ENCODE data around the gene KCNJ6.
"Not testable (repeated sequence)": the region's sequence is repeated elsewhere in the genome, so short reads cannot be mapped to it uniquely, and the experiment has no call there.

KCNJ6 gene

DNA sequence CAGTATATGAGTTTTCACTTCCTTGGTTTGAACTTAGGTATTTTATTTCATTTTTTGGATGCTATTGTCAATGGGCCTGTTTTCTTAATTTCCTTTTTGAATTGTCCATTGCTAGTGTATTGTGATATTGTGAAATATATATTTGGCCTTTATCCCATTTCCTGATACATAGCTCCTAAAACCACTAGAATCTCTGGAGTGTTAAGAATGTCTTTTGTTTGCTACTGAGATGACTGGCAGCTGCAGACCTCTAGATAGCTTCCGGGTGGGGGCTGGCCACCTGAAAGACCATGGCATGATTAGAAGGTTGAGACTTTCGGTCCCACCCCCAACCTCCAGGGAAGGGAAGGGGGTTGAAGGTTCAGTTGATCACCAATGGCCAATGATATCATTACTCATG is 245.4 kb downstream of the KCNJ6 start:
- DNase-seq = no peak

DNA sequence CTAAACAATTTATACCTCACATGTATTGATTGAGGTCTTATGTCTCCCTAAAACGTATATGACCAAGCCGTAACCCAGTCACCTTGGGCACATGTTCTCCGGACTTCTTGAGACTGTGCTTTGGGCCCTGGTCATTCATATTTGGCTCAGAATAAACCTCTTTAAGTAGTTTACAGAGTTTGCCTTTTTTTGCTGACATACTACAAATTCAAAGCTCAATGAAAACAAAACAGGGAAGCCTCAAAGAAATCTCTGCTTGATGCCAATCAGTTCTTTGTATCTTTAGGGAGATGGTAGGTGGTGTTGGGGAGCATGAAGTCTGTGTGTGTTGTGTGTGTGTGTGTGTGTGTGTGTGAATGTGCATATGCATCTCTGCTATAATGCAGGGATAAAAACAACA is 247.0 kb downstream of the KCNJ6 start:
- no peak for DNase-seq

DNA sequence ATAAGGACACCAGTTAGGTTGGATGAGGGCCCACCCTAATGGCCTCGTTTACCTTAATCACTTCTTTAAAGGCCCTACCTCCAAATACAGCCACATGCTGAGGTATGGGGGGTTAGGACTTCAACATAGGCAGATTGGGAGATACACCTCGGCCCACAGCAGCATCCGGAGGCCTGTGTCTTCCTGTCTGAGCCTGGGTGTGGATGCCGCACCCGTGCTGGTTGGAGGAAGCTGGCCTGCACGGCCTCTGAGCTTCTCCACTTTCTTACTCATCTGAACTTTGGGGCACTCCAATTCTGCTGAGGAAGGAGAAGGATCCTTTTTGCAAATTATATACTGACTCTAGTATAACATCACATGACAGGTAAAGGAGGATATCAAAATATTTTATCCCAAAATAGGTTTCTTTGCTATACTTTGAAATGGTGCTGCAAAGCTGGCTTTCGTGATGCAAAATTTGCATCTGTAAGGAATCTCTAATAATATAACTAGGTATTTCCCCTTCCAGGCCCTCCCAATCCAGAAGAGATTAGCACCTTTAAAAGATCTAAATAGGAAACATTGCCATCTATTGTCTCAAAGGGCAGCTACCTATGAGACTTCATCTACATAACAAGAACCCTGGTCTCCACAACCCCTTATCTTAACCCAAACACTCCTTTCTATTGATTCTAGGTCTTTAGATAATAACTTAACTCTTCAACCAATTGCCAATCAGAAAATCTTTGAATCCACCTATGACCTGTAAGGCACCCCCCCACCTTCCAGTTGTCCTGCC is 247.6 kb downstream of the KCNJ6 start:
- DNase-seq = no peak

DNA sequence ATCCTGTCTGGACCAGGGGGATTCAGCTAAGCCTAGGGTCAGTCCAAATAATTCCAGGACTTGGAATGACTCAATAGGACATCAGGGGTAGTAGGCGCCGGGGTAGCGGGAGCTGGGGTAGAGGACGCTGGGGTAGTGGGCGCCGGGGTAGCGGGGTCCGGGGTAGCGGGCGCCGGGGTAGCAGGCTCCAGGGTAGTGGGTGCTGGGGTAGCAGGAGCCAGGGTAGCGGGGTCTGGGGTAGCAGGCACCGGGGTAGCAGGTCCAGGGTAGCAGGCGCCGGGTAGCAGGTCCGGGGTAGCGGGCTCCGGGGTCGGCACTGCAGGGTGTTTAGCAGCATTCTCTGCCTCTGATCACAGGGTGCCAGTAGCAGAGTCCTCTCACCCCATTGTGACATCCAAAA is 248.9 kb downstream of the KCNJ6 start:
- no peak for DNase-seq

DNA sequence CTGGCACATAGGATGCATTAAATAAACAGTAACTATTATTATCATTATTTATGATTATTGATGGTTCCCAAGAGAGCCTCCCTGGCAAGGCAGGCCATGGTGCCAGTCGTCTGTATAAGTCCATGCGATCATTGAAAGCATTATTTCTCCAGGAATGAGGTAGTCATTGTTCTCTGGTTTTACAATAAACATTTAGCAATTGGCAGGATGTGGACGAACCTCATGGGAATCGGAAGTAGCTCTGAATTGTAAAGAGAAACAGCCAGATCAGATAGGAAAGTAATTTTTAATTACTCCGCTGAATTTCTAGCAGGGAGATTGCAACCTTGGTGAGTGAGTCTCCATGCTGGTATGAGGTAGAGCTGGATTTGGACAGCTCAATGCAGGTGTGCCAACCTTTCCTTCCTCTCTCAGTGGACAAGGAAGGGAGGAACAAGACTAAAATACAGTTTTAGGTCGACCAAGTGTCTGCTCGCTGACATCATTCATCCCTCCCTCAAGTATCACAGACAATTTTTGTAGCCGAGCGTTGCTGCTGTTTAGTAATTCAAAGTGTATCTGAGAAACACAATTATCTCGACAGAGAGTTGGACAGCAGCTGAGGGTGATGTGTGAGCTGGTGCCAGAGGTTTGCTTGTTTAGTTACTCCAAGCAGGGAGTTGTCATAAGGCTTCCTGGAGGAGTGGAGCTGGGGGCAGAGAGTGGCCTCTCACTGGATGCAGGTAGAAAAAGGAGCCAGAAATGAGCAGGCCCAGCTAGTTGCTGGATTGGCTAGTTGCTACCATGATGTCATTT is 250.8 kb downstream of the KCNJ6 start:
- no peak for DNase-seq

DNA sequence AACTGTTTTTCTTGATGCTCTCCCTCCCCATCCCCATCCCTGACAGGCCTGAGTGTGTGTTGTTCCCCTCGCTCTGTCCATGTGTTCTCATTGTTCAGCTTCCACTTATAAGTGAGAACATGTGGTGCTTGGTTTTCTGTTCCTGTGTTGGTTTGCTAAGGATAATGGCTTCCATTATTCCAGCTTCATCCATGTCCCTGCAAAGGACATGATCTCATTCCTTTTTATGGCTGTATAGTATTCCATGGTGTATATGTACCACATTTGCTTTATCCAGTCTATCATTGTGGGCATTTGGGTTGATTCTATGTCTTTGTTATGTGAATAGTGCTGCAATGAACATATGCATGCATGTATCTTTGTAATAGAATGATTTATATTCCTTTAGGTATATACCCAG is 254.0 kb downstream of the KCNJ6 start:
- not testable (repeated sequence) for DNase-seq

DNA sequence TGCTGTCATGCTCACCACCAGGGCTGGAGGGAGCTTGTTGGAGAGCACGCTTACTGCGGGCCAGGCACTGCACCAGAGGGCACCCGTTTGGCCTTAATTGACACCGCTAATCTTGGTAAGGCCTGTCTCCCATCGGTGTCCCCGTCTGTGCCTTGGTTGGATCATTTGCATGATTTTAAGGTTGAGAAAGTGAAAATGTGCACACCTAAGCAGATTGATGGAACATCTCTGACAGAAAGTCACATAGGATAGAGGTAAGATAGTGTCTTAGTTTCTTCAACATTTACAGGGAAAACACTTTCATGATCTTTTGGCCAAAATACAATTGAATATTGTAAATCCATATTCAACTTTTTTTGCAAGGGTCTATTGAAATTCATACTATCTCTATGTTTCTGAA is 255.5 kb downstream of the KCNJ6 start:
- DNase-seq = no peak

DNA sequence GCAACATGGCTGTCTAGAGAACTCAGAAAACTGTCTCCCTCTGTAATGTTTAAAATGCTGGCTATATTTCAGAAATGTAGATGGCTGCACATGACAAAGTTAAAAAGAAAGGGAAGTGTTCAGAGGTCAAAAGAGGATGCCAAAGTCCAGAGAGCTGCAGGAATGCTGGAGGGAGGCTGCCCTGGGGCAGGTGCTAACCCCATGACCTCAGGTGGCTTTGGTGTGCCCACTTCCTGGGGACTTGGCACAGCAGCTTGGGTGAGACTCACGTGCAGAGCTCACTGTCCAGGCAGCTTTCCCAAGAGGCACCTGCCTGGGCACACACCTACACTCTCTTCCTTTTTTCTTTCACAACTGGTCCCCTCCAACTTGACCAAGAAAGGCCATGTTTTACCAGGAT is 256.4 kb downstream of the KCNJ6 start:
- DNase-seq = no peak

DNA sequence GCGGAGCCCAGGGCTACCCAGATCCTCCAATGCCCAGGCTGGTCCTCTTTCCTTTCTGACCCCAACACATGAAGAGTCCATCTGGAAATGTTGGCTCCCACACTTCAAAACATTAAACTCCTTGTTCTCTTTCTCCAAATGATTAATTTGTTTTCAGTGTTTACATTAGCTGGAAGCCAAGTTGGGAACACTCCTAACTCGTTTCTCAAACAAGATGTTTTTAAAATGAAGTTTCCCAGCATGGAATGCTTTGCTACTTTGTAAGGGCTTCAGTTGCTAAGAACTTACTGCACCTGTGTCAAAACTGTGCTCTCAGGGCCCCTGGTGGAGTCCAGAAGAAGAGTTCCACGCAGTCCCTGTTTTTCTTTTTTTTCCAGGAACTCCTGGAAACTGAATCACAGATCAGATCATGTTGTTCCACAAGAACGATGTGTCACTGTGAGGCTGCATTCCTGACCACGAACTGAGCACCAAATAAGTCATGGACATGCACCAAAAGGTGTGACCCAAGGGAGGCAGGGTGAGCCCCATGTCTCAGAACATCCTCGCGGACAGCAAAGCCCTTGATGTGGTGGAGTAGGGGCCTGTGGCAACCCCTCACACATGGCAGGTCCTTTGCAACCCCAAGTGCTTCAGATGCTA is 257.3 kb downstream of the KCNJ6 start:
- DNase-seq = no peak

DNA sequence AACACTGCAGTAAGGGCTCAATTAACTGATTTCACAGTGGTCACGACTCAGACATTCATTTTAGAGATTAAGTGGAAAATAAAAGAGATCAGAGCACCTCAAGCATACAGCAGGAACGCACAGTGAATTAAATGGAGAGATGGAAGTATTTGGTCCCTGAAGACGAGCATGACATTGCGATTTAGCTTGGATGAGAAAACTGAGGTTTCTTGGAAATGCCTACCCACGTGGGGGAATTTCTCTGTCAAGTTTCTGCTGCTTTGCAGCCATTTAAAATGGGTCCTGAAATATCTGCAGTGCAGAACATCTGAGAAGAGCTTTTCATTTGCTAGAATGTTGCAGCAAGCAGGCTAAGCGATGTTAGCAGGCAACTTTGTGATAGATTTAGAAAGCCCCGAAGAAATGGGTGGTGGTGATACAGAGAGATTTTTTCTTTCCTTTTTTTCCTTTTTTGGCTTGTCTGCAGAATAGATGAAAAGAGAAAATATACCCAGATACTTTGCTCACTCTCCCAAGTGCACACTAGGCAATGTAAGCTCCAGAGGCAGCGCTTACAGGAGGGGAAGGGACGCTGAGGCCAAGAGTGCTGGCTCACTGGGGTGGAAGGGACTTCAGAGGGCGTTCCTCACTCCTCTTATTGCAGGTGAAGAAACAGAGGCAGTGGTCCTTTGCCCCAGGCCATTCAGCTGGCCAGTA is 258.0 kb downstream of the KCNJ6 start:
- no peak for DNase-seq

DNA sequence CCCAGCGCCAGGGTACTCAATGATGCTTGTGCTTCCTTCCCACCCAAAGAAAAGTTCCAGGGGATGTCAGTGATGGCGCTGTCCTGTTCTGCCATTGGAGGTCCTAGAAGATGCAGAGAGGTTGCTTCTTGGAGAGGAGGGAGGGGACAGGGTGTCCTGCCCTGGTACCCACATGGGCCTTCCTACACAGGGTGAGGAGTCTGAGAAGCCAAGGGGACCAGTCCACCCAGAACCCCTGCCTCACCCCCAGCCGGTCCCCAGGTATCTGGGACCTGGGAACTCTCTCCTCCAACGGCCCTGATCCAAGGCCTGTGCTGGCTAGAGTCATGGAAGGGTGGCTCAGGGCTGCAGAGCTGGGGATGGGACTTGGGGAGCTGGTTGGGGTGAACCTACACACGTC is 259.4 kb downstream of the KCNJ6 start:
- DNase-seq = no peak

DNA sequence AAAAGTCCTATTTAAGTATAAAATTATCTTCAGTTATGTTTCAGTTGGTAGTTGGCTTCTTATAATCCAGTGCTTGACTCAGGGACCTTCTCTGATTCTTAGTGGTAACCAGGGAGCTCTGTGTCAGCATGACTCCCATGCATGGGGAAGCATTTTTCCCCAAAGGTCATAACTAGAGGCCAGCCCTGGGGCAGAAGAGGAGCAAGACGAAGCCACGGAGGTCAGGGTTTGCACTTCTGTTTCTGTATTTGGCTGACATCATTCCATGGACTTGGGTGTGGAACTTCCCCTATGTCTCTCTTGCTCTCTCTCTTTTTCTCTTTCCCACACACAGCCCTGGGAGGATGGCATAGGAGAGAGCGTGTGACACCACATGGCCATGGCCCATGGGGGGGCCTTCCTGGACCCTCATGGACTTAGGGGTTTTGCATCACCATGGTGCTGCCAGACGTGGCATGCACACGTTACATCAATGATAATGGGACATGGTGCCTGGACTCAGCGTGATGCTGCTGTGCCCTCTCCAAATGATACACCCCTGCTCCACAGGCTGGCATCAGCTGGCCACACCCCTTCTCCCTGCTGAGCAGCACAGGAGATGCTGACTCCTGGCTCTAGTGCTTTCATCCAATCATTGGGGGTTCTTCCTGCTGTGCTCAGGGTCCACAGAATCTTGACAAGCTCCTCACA is 260.5 kb downstream of the KCNJ6 start:
- no peak for DNase-seq

DNA sequence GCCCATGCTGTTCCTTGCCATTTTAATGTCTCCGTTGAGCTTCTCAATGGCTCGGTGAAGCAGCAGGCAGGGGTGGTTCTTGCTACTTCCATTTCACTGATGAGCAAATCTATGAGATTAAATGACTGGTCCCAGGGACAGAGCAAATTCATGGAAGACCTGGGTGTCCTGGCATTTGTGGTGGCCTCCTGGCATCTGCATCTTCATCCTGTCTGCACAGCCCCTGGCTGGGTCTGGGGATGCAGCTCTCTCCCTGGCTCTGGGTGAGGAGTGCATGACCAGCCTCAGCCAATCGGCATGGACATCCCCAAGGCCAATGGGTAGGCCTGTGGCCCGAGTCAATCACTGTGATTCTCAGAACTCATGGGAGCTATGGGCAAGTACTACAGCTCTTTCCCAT is 261.7 kb downstream of the KCNJ6 start:
- DNase-seq = no peak

DNA sequence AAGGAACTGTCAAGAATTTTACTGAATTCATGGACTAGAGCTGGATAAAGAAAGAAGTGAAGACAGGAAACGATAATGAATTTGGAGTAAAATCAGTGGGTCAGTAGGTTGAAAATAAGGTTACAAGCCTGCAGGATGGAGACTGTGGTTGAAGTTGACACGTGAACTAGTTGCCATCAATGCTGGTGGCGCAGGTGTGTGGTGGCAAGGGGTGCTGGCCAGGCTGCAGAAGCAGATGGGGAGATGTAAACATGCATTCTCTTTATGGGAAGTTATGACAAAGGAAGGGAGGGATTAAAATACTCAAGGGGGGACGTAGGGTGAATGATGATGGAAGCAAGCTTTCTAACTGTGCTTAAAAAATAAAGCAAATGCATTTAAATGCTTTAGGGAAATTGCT is 263.1 kb downstream of the KCNJ6 start:
- DNase-seq = no peak

DNA sequence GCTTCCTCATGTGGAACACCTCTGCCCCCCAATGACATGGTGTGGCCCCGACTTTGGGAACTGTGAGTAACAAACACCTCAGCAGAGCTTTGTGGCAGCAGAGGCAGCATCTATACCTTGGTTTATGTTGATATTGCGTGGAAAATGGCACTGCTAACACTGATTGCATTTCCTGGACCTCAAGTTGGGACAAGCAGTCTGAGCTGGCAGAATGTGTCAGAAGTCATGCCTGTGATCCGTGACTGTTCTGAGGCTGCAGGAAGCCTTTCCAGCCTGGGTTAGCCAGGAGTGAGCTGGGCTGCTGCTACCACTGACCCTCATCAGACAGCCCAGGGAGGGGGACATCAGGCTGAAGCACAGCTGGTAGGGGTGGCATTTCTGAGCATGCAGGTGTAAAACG is 268.5 kb downstream of the KCNJ6 start:
- no peak for DNase-seq

DNA sequence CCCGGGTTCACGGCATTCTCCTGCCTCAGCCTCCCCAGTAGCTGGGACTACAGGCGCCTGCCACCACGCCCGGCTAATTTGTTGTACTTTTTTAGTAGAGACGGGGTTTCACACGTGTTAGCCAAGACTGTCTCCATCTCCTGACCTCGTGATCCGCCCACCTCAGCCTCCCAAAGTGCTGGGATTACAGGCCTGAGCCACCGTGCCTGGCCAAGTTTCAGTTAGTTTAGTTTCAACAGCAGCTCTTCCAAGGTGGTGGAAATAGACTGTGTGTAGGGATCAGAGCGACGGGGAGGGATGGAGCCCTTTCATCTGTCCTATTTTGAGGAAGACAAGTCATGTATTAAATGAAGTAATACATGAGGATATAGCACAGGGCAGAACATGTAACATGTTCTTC is 269.5 kb downstream of the KCNJ6 start:
- not testable (repeated sequence) for DNase-seq

DNA sequence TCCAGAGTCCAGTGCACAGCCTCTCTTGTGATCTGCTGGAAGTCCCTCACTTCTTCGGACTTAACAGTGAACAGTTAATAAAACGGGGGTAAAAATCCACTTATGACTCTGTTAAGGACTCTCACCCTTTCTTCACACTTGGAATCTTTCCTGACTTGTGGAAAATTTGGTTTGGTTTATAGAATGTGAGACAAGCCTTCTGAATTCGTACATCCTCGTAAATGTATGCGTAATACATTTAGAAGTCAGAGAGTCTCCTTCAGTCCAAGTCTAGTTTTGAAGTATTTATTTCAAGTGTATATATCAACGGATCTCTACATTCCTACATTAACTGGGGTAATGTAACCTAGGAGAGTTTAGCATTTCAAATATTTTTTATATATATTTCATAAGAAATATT is 270.4 kb downstream of the KCNJ6 start:
- no peak for DNase-seq

DNA sequence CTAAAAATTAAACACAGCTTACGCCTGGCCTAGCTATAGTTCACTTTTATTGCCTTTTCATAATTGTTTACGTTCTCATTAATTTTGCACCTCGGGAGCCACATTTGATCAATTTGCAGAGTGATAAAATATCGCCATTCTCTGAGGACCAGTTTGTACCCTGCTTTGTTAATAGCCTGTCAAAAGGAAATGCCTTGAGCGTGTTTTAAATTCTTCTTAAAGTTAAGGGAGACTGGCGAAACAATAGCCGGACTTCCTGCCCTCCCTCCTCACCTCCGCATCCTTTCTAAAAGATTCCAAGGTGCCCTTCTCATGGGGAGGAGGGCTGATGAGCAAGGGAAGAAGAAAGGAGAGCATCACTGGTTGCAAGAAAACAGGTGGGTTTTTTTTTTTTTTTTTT is 271.6 kb downstream of the KCNJ6 start:
- DNase-seq = no peak

DNA sequence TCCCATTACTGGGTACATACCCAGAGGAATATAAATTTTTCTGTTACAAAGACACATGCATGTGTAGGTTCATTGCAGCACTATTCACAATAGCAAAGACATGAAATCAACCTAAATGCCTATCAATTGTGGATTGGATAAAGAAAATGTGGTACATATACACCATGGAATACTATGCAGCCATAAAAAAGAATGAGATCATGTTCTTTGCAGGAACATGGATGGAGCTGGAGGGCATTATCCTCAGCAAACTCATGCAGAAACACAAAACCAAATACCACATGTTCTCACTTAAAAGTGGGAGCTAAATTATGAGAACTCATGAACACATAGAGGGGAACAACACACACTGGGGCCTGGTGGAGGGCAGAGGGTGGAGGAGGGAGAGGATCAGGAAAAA is 272.4 kb downstream of the KCNJ6 start:
- DNase-seq = not testable (repeated sequence)

DNA sequence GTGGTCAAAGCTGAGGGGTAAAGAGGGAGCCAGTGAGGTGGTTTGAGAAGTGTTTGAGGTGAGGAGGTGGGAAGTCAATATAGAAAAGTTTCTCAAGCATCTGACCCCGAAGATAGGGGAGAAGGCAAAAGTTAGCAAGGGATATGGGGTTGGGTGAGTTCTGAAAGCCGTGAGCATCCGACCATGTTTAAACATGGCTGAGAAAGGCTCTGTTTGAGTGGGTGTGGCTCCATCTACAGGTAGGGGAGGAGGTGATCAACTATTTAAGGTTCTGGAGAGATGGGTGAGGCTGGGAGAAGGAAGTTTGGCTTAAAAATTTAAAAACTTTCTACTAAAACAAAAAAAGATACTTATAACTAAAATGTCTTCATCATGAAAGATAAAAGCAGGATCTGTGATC is 273.8 kb downstream of the KCNJ6 start:
- no peak for DNase-seq

DNA sequence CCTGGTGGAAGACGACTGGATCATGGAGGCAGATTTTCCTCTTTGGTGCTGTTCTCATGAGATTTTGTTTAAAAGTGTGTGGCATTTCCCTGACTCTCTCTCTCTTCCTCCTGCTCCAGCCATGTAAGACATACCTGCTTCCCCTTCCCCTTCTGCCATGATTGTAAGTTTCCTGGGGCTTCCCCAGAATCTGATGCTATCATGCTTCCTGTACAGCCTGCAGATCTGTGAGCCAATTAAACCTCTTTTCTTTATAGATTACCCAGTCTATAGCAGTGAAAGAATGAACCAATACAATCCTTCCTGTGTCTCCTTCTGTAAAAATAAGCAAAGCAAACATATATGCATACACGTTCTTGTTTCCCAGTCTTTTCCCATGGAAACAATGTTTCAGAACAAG is 276.5 kb downstream of the KCNJ6 start:
- no peak for DNase-seq

DNA sequence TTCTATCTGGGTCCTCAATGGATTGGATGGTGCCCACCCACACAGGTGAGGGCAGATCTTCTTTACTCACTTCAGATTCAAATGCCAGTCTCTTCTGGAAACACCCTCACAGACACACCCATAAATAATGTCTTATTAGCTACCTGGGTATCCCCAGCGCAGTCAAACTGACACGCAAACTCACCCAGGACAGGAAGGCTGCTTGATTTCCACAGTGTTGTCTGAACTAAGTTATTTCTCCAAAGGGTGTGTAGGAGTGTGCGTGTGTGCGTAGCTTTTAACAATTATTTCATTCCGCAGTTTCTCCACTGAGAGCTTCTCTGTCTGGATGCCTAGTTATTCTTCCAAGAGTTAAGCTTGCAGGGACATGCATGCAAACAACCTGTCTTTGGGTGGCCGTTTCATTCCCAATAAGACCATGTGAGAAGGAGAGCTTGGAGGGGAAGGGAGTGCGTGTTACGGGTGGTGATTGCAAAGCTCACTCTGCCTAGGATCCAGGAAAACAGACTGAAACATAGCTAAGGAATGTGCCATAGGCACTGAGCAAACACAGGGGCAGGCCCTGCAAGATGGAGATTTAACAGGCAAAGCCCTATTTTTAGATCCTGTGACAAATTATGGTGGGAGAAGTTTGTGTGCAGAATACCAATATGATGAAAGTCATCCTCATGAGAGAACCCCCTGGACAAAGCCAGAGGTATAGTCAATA is 280.0 kb downstream of the KCNJ6 start:
- no peak for DNase-seq

All from SW 1271 (cell line).